Neutrophil (primary cell): ENCODE results near the gene HOXB3.

Experiments used
- H3K27ac ChIP-seq: fragments of 200-600 bp; sonication (generic); 2 replicates; pipeline ENCODE4 v1.5.1; 2016; ENCODE audit warnings: mild to moderate bottlenecking, moderate library complexity
- H3K27me3 ChIP-seq: fragments of 200-600 bp; sonication (generic); 2 replicates; pipeline ENCODE4 v1.6.0; 2016; ENCODE audit warnings: mild to moderate bottlenecking
- H3K36me3 ChIP-seq: fragments of 200-600 bp; sonication (generic); 2 replicates; pipeline ENCODE4 v1.5.1; 2017
- H3K4me1 ChIP-seq, 2 experiments: fragments of 200-600 bp in 1 of 2; sonication (generic) in 1 of 2; 1 replicate in 1 of 2; 2 replicates in 1 of 2; pipeline versions ENCODE4 v1.5.1 to v1.6.1; 2013 to 2016; ENCODE audit warnings: low read depth in 1 of 2, low read length in 1 of 2, mild to moderate bottlenecking in 1 of 2, moderate library complexity in 1 of 2; ENCODE audit not compliant: control insufficient read depth in 1 of 2, insufficient read depth in 1 of 2
- H3K4me3 ChIP-seq, 2 experiments: fragments of 200-600 bp in 1 of 2; sonication (generic) in 1 of 2; 1 replicate in 1 of 2; 2 replicates in 1 of 2; pipeline ENCODE4 v1.5.1; 2013 to 2016; ENCODE audit warnings: low read depth in 1 of 2, low read length in 1 of 2, mild to moderate bottlenecking in 1 of 2, moderate library complexity in 1 of 2
- H3K9me3 ChIP-seq: fragments of 200-600 bp; sonication (generic); 2 replicates; pipeline ENCODE4 v1.5.1; 2016
- CTCF ChIP-seq: fragments of 200-600 bp; sonication (generic); IDR thresholded peaks from 2 replicates; pipeline ENCODE4 v1.5.1; 2016; ENCODE audit warnings: antibody characterized with exemption

The HOXB3 gene

GRCh38 chr17:48626245-48627117, 36.4 kb upstream of the HOXB3 start, which contains the start of gene HOXB9:
TSS of gene HOXB9 (minus strand) at chr17:48626358. CDS start at chr17:48626269, 89 bp downstream.
- H3K36me3 ChIP-seq, result no peaks in the 10 kb centered on the region
- no peak within 1 kb of the TSS for H3K4me3 ChIP-seq
- no peak for TF ChIP-seq CTCF
- H3K4me1 ChIP-seq, result peaks cover 0 to 6% of the 10 kb centered on the region in 2 experiments
- peaks cover 100% of the 10 kb centered on the region for H3K27me3 ChIP-seq
- H3K27ac ChIP-seq, result no peak within 1 kb of the TSS
- no peaks in the 10 kb centered on the region for H3K9me3 ChIP-seq

GRCh38 chr17:48625495-48626244, 35.6 kb upstream of the HOXB3 start:
- Histone ChIP-seq H3K27ac (no peak overlapping the region), H3K27me3 (peaks cover 100% of the 10 kb centered on the region), H3K4me1 (peaks cover 0 to 6% of the 10 kb centered on the region in 2 experiments), H3K4me3 (no peak overlapping the region), H3K9me3 (no peaks in the 10 kb centered on the region), H3K36me3 (no peaks in the 10 kb centered on the region)
- TF ChIP-seq CTCF, result no peak

GRCh38 chr17:48624544-48625494, 34.8 kb upstream of the HOXB3 start:
- Histone ChIP-seq H3K9me3 (no peaks in the 10 kb centered on the region), H3K27ac (no peak overlapping the region), H3K4me1 (peaks cover 0 to 6% of the 10 kb centered on the region in 2 experiments), H3K4me3 (no peak overlapping the region), H3K27me3 (peaks cover 100% of the 10 kb centered on the region), H3K36me3 (no peaks in the 10 kb centered on the region)
- TF ChIP-seq CTCF, result no peak

- H3K27ac ChIP-seq, result no peak overlapping the region
- no peaks in the 10 kb centered on the region for H3K36me3 ChIP-seq
- no peaks in the 10 kb centered on the region for H3K9me3 ChIP-seq
- peaks cover 100% of the 10 kb centered on the region for H3K27me3 ChIP-seq
- H3K4me3 ChIP-seq, result no peak overlapping the region
- TF ChIP-seq CTCF, result no peak
- H3K4me1 ChIP-seq, result peaks cover 0 to 6% of the 10 kb centered on the region in 2 experiments
Measured at GRCh38 chr17:48624118-48624517, 34.1 kb upstream of the HOXB3 start.

GRCh38 chr17:48623583-48623982, 33.5 kb upstream of the HOXB3 start:
- no peak overlapping the region for H3K4me3 ChIP-seq

More at GRCh38 chr17:48623583-48623982, 33.5 kb upstream of the HOXB3 start:
- Histone ChIP-seq H3K36me3 (no peaks in the 10 kb centered on the region), H3K27ac (no peak overlapping the region), H3K9me3 (no peaks in the 10 kb centered on the region), H3K27me3 (peaks cover 100% of the 10 kb centered on the region), H3K4me1 (peaks cover 0 to 6% of the 10 kb centered on the region in 2 experiments)
- no peak for TF ChIP-seq CTCF
